ENCODE results near the gene SAP30BP.

Gene SAP30BP

GRCh38 chr17:75740631-75741077, 73.5 kb downstream of the SAP30BP start:
- TF ChIP-seq CTCF (IDR thresholded peaks at IDR 0.05; ENCODE audit: insufficient read depth, low read depth, low read length, missing control alignments) = no peak
- DNase-seq (ENCODE audit: low read depth) = no peak
- H3K4me3 ChIP-seq (ENCODE audit: low read length) = no peak overlapping the region

GRCh38 chr17:75742337-75742736, 75.2 kb downstream of the SAP30BP start:
- DNase-seq (ENCODE audit: low read depth) = no peak
- no peak overlapping the region for H3K4me3 ChIP-seq (ENCODE audit: low read length)
- TF ChIP-seq CTCF (IDR thresholded peaks at IDR 0.05; ENCODE audit: insufficient read depth, low read depth, low read length, missing control alignments) = no peak

- no peak for TF ChIP-seq CTCF (IDR thresholded peaks at IDR 0.05; ENCODE audit: insufficient read depth, low read depth, low read length, missing control alignments)
- no peak overlapping the region for H3K4me3 ChIP-seq (ENCODE audit: low read length)
- DNase-seq (ENCODE audit: low read depth) = no peak
These were observed 76.6 kb downstream of the SAP30BP start for GRCh38 chr17:75743625-75744206.

- no peak for TF ChIP-seq CTCF (IDR thresholded peaks at IDR 0.05; ENCODE audit: insufficient read depth, low read depth, low read length, missing control alignments)
- H3K4me3 ChIP-seq (ENCODE audit: low read length) = no peak overlapping the region
- no peak for DNase-seq (ENCODE audit: low read depth)
These were observed 81.6 kb downstream of the SAP30BP start for GRCh38 chr17:75748706-75749105.

- DNase-seq (ENCODE audit: low read depth) = peak; percentile 65
- peak; percentile 77 for TF ChIP-seq CTCF (IDR thresholded peaks at IDR 0.05; ENCODE audit: insufficient read depth, low read depth, low read length, missing control alignments)
- no peak overlapping the region for H3K4me3 ChIP-seq (ENCODE audit: low read length)
These were observed 82.6 kb downstream of the SAP30BP start for GRCh38 chr17:75749545-75750389.

- H3K4me3 ChIP-seq (ENCODE audit: low read length) = no peak overlapping the region
- no peak for DNase-seq (ENCODE audit: low read depth)
- no peak for TF ChIP-seq CTCF (IDR thresholded peaks at IDR 0.05; ENCODE audit: insufficient read depth, low read depth, low read length, missing control alignments)
These were observed 83.7 kb downstream of the SAP30BP start for GRCh38 chr17:75750661-75751423.
